HepG2 (cell line): ENCODE results near the gene PKP3. TPM values are rescaled to one million over a fixed set of nuclear protein-coding genes. Genes with fewer than 3 reads are reported as not detected.
A peak's percentile ranks its signal among the peaks of the same experiment; 100 is the strongest.

Experiments used
- CBFB ChIP-seq: sonication (generic); formaldehyde crosslinking; IDR thresholded peaks from 2 replicates; pipeline ENCODE4 v1.4.0; 2020; ENCODE audit warnings: missing genetic modification reagents
- FOXA3 ChIP-seq: IDR thresholded peaks from 2 replicates; pipeline ENCODE4 v1.6.1; 2016; ENCODE audit warnings: missing genetic modification reagents, missing compliant biosample characterization
- HDAC2 ChIP-seq: sonication (generic); formaldehyde crosslinking; IDR thresholded peaks from 2 replicates; pipeline ENCODE4 v1.4.0; 2020; ENCODE audit warnings: missing genetic modification reagents
- HNRNPH1 ChIP-seq: fragments of 200-400 bp; formaldehyde crosslinking; optimal IDR thresholded peaks from 2 replicates; pipeline ENCODE3; 2017; ENCODE audit warnings: mild to moderate bottlenecking, low read depth, low read length
- NFKB2 ChIP-seq: sonication (generic); formaldehyde crosslinking; IDR thresholded peaks from 2 replicates; pipeline ENCODE4 v1.4.0; 2020; ENCODE audit warnings: missing genetic modification reagents, borderline replicate concordance
- PAF1 ChIP-seq: IDR thresholded peaks from 2 replicates; pipeline ENCODE4 v1.6.1; 2016; ENCODE audit warnings: missing genetic modification reagents, missing compliant biosample characterization
- SMAD3 ChIP-seq: sonication (generic); formaldehyde crosslinking; IDR thresholded peaks from 2 replicates; pipeline ENCODE4 v1.4.0; 2020; ENCODE audit warnings: missing genetic modification reagents
- SP5 ChIP-seq: IDR thresholded peaks from 2 replicates; pipeline ENCODE4 v1.6.1; 2016; ENCODE audit warnings: low read depth, borderline replicate concordance
- ZNF136 ChIP-seq: sonication (generic); formaldehyde crosslinking; IDR thresholded peaks from 2 replicates; pipeline ENCODE4 v1.8.1; 2022; ENCODE audit warnings: low read depth, mild to moderate bottlenecking, moderate library complexity, missing genetic modification reagents
- ZNF33A ChIP-seq: sonication (generic); formaldehyde crosslinking; IDR thresholded peaks from 2 replicates; pipeline ENCODE4 v1.5.1; 2020; ENCODE audit warnings: missing genetic modification reagents, mild to moderate bottlenecking, moderate library complexity, borderline replicate concordance
- ZNF883 ChIP-seq: sonication (generic); formaldehyde crosslinking; IDR thresholded peaks from 2 replicates; pipeline ENCODE4 v1.5.1; 2020; ENCODE audit warnings: mild to moderate bottlenecking, missing genetic modification reagents; ENCODE audit errors: not compliant biosample characterization
- ZSCAN9 ChIP-seq: IDR thresholded peaks from 2 replicates; pipeline ENCODE4 v1.6.1; 2016; ENCODE audit warnings: borderline replicate concordance
- polyA plus RNA-seq, 8 experiments: library from polyadenylated mRNA; depleted of rRNA in 3 of 8; stranded (reverse) in 7 of 8; unstranded in 1 of 8; fragments of >200 nt; fragmentation: Illumina TruSeq in 4 of 8; extraction: Trizol in 4 of 8; gene quantifications; 2 replicates each; pipeline versions ENCODE4 v1.2.1 to v1.2.3, GENCODE V29; 2011 to 2016; ENCODE audit warnings: low read depth in 4 of 8, missing spikeins in 1 of 8, mixed read lengths in 1 of 8; ENCODE audit not compliant: insufficient read depth in 1 of 8
- total RNA-seq, 5 experiments: library from RNA; depleted of rRNA; stranded (reverse); fragments of >200 nt; fragmentation: Illumina TruSeq; extraction: Trizol; gene quantifications; 2 replicates each; pipeline ENCODE4 v1.2.3, GENCODE V29; 2016; ENCODE audit warnings: low read depth in 1 of 5
- TF ChIP-seq, protein P1 (sequence below): IDR thresholded peaks from 2 replicates; pipeline ENCODE4 v1.6.1; 2016; ENCODE audit warnings: missing biosample characterization, missing genetic modification reagents, low read depth
- TF ChIP-seq, protein P2 (sequence below): sonication (generic); formaldehyde crosslinking; IDR thresholded peaks from 2 replicates; pipeline ENCODE4 v1.4.0; 2020; ENCODE audit warnings: missing genetic modification reagents; ENCODE audit errors: not compliant biosample characterization
- TF ChIP-seq, protein P3 (sequence below): fragments of 450-650 bp; IDR thresholded peaks from 2 replicates; pipeline ENCODE4 v1.6.1; 2016
- TF ChIP-seq, protein P4 (sequence below): sonication (generic); formaldehyde crosslinking; IDR thresholded peaks from 2 replicates; pipeline ENCODE4 v1.5.1; 2020; ENCODE audit warnings: missing genetic modification reagents, mild to moderate bottlenecking, borderline replicate concordance
- TF ChIP-seq, protein P5 (sequence below): sonication (generic); formaldehyde crosslinking; conservative IDR thresholded peaks from 2 replicates; pipeline ENCODE4 v1.8.0; 2022; ENCODE audit warnings: mild to moderate bottlenecking, moderate library complexity, missing genetic modification reagents
- TF ChIP-seq, protein P6 (sequence below): sonication (generic); formaldehyde crosslinking; IDR thresholded peaks from 2 replicates; pipeline ENCODE4 v1.4.0; 2020; ENCODE audit warnings: mild to moderate bottlenecking, low read depth, missing genetic modification reagents

PKP3 gene
- total and polyA plus RNA-seq, 2 of the 13 experiments (the other 11 are each of a cell fraction or from before 2014, with no cell fraction given), result 18.0 to 28.7 TPM

DNA sequence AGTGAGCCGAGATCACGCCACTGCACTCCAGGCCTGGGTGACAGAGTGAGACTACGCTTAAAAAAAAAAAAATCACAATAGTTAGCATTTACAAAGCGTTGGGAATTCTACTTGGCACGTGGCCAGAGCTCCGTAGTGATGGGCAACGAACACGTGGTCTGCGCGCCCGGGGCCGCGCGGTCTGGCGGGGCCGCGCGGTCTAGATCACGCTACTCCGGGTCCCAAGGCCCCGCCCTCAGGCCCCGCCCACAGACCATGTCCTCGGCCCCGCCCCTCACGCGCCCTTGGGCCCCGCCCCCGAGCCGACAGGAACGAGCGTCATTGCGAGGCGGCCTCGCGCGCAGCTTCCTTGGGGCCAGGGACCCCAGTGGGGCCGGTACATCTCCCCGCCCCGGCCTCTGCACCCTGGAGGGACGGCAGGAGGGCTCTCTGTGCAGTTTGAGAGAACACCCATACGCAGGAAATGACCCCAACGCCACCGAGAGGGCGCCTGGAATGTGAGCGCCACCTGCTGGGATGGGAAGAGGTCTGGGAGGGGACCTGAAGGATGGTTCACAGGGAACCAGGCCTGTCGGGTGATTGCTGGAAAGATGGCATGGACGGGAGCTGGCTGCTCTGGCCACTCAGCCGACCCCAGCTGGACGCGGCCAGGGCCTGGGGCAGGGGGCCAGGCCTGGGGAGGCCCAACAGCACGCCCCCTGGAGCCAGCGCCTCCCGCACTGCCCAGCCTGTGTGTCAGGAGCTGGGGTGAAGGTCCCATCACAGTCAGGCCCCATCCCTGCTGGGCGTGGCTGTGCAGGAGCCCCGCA, 54.1 kb downstream of the PKP3 start (continued):
- TF ChIP-seq, protein P1, sequence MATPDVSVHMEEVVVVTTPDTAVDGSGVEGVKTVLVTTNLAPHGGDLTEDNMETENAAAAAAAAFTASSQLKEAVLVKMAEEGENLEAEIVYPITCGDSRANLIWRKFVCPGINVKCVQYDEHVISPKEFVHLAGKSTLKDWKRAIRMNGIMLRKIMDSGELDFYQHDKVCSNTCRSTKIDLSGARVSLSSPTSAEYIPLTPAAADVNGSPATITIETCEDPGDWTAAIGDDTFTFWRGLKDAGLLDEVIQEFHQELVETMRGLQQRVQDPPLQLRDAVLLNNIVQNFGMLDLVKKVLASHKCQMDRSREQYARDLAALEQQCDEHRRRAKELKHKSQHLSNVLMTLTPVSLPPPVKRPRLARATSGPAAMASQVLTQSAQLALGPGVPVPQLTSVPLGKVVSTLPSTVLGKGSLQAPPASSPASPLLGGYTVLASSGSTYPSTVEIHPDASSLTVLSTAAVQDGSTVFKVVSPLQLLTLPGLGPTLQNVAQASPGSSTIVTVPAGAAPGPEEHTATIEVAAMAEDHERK (CRISPR knock-in tag), result peak; percentile 48; the same call in 1 of the 2 replicates
- TF ChIP-seq SMAD3 (CRISPR knock-in tag) (no peak; the same call in 1 of the 2 replicates), PAF1 (no peak), FOXA3 (CRISPR knock-in tag) (peak; percentile 38), HDAC2 (CRISPR knock-in tag) (peak; percentile 82), CBFB (CRISPR knock-in tag) (peak; percentile 48; the same call in 1 of the 2 replicates), ZNF33A (no peak), ZSCAN9 (CRISPR knock-in tag) (0 out of 2 replicates have a peak, but pooled peaks have one; percentile 32), SP5 (peak; percentile 28; the same call in 1 of the 2 replicates), ZNF883 (CRISPR knock-in tag) (peak; percentile 85), ZNF136 (CRISPR knock-in tag) (peak; percentile 80; the same call in 1 of the 2 replicates), NFKB2 (peak; percentile 71; the same call in 1 of the 2 replicates), HNRNPH1 (no peak)
- TF ChIP-seq, protein P2, sequence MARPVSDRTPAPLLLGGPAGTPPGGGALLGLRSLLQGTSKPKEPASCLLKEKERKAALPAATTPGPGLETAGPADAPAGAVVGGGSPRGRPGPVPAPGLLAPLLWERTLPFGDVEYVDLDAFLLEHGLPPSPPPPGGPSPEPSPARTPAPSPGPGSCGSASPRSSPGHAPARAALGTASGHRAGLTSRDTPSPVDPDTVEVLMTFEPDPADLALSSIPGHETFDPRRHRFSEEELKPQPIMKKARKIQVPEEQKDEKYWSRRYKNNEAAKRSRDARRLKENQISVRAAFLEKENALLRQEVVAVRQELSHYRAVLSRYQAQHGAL (CRISPR knock-in tag), result no peak
- TF ChIP-seq, protein P3, sequence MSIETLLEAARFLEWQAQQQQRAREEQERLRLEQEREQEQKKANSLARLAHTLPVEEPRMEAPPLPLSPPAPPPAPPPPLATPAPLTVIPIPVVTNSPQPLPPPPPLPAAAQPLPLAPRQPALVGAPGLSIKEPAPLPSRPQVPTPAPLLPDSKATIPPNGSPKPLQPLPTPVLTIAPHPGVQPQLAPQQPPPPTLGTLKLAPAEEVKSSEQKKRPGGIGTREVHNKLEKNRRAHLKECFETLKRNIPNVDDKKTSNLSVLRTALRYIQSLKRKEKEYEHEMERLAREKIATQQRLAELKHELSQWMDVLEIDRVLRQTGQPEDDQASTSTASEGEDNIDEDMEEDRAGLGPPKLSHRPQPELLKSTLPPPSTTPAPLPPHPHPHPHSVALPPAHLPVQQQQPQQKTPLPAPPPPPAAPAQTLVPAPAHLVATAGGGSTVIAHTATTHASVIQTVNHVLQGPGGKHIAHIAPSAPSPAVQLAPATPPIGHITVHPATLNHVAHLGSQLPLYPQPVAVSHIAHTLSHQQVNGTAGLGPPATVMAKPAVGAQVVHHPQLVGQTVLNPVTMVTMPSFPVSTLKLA, result peak; percentile 81
- TF ChIP-seq, protein P4, sequence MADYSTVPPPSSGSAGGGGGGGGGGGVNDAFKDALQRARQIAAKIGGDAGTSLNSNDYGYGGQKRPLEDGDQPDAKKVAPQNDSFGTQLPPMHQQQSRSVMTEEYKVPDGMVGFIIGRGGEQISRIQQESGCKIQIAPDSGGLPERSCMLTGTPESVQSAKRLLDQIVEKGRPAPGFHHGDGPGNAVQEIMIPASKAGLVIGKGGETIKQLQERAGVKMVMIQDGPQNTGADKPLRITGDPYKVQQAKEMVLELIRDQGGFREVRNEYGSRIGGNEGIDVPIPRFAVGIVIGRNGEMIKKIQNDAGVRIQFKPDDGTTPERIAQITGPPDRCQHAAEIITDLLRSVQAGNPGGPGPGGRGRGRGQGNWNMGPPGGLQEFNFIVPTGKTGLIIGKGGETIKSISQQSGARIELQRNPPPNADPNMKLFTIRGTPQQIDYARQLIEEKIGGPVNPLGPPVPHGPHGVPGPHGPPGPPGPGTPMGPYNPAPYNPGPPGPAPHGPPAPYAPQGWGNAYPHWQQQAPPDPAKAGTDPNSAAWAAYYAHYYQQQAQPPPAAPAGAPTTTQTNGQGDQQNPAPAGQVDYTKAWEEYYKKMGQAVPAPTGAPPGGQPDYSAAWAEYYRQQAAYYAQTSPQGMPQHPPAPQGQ (CRISPR knock-in tag), result no peak
- TF ChIP-seq, protein P5, sequence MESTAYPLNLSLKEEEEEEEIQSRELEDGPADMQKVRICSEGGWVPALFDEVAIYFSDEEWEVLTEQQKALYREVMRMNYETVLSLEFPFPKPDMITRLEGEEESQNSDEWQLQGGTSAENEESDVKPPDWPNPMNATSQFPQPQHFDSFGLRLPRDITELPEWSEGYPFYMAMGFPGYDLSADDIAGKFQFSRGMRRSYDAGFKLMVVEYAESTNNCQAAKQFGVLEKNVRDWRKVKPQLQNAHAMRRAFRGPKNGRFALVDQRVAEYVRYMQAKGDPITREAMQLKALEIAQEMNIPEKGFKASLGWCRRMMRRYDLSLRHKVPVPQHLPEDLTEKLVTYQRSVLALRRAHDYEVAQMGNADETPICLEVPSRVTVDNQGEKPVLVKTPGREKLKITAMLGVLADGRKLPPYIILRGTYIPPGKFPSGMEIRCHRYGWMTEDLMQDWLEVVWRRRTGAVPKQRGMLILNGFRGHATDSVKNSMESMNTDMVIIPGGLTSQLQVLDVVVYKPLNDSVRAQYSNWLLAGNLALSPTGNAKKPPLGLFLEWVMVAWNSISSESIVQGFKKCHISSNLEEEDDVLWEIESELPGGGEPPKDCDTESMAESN, result peak; percentile 73; the same call in 1 of the 2 replicates
- TF ChIP-seq, protein P6, sequence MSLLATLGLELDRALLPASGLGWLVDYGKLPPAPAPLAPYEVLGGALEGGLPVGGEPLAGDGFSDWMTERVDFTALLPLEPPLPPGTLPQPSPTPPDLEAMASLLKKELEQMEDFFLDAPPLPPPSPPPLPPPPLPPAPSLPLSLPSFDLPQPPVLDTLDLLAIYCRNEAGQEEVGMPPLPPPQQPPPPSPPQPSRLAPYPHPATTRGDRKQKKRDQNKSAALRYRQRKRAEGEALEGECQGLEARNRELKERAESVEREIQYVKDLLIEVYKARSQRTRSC (CRISPR knock-in tag), result no peak
